ENCODE results near the gene IFNL3. TPM values are rescaled to one million over a fixed set of nuclear protein-coding genes. Genes with fewer than 3 reads are reported as not detected.

IFNL3 gene
- total and polyA plus RNA-seq, 10 donors, result not detected

- intact Hi-C loops (cut with DNase I; ENCODE audit: low total_unique reads), result no loop called here
- peaks cover 0 to 59% (median 22%) of the 10 kb centered on the region in 7 donors for H3K27me3 ChIP-seq (replicated peaks in 1 of 7)
- H3K9me3 ChIP-seq, result no peaks in the 10 kb centered on the region
- DNase-seq, result no peak
- H3K4me3 ChIP-seq, result no peak overlapping the region
- no peak overlapping the region for H3K27ac ChIP-seq
- no peaks in the 10 kb centered on the region for H3K36me3 ChIP-seq
- TF ChIP-seq CTCF (IDR thresholded peaks at IDR 0.05 in 8 of 11, conservative IDR thresholded peaks at IDR 0.05 in 3 of 11) (no peak), POLR2AphosphoS5 (IDR thresholded peaks at IDR 0.05) (no peak), POLR2A (IDR thresholded peaks at IDR 0.05) (no peak)
- H3K4me1 ChIP-seq, result peaks cover 0 to 15% (median 9%) of the 10 kb centered on the region in 6 donors
- WGBS, 5 donors, result 25 to 50% (median 31%) methylated on average over 3 of the region's 3 CpGs
Measured at GRCh38 chr19:39251846-39252245, 7.0 kb upstream of the IFNL3 start.

- no peak for DNase-seq
- peaks cover 0 to 55% (median 23%) of the 10 kb centered on the region in 7 donors for H3K27me3 ChIP-seq (replicated peaks in 1 of 7)
- H3K4me3 ChIP-seq, result no peak overlapping the region
- 83 to 90% (median 86%) methylated on average over 5 of the region's 5 CpGs for WGBS, 5 donors
- H3K9me3 ChIP-seq, result no peaks in the 10 kb centered on the region
- peaks cover 0 to 16% (median 9%) of the 10 kb centered on the region in 6 donors for H3K4me1 ChIP-seq
- TF ChIP-seq CTCF (IDR thresholded peaks at IDR 0.05 in 8 of 11, conservative IDR thresholded peaks at IDR 0.05 in 3 of 11), result no peak
- TF ChIP-seq POLR2A (IDR thresholded peaks at IDR 0.05), result no peak
- no peak for TF ChIP-seq POLR2AphosphoS5 (IDR thresholded peaks at IDR 0.05)
- intact Hi-C loops (cut with DNase I; ENCODE audit: low total_unique reads), result no loop called here
- no peak overlapping the region for H3K27ac ChIP-seq
- no peaks in the 10 kb centered on the region for H3K36me3 ChIP-seq
Measured at GRCh38 chr19:39251081-39251480, 6.3 kb upstream of the IFNL3 start.

- intact Hi-C loops (cut with DNase I; ENCODE audit: low total_unique reads), result no loop called here
- no peak for TF ChIP-seq POLR2A (IDR thresholded peaks at IDR 0.05)
- no peak for TF ChIP-seq CTCF (IDR thresholded peaks at IDR 0.05 in 8 of 11, conservative IDR thresholded peaks at IDR 0.05 in 3 of 11)
- TF ChIP-seq POLR2AphosphoS5 (IDR thresholded peaks at IDR 0.05), result no peak
- Histone ChIP-seq H3K27me3 (replicated peaks in 1 of 7) (peaks cover 0 to 49% (median 23%) of the 10 kb centered on the region in 7 donors), H3K9me3 (no peaks in the 10 kb centered on the region), H3K36me3 (no peaks in the 10 kb centered on the region), H3K27ac (no peak within 1 kb of the TSS), H3K4me1 (peaks cover 0 to 16% (median 9%) of the 10 kb centered on the region in 6 donors), H3K4me3 (peak within 1 kb of the TSS in 3 of 8 donors; percentile 7 to 39 (median 11))
- 59 to 77% (median 71%) methylated on average over 11 to 13 of the region's 13 CpGs for WGBS, 5 donors
- no peak for DNase-seq
Measured at GRCh38 chr19:39248806-39249205, 4.0 kb upstream of the IFNL3 start, which contains the start of gene IFNL4. Gene IFNL4, minus strand, starts transcription at chr19:39248856.

GRCh38 chr19:39247701-39248664 lies 3.2 kb upstream of the IFNL3 start:
- Histone ChIP-seq H3K36me3 (no peaks in the 10 kb centered on the region), H3K9me3 (no peaks in the 10 kb centered on the region), H3K27me3 (replicated peaks in 1 of 7) (peaks cover 0 to 51% (median 23%) of the 10 kb centered on the region in 7 donors), H3K27ac (no peak overlapping the region), H3K4me3 (peak overlapping the region in 3 of 8 donors; percentile 7 to 39 (median 11)), H3K4me1 (peaks cover 0 to 16% (median 9%) of the 10 kb centered on the region in 6 donors)
- DNase-seq, result no peak
- intact Hi-C loops (cut with DNase I; ENCODE audit: low total_unique reads), result no loop called here
- WGBS, 5 donors, result 31 to 42% (median 37%) methylated on average over 46 to 92 of the region's 92 CpGs
- no peak for TF ChIP-seq CTCF (IDR thresholded peaks at IDR 0.05 in 8 of 11, conservative IDR thresholded peaks at IDR 0.05 in 3 of 11)
- TF ChIP-seq POLR2AphosphoS5 (IDR thresholded peaks at IDR 0.05), result no peak
- TF ChIP-seq POLR2A (IDR thresholded peaks at IDR 0.05), result no peak
